ENCODE results near the gene ASTL.

The ASTL gene

DNA sequence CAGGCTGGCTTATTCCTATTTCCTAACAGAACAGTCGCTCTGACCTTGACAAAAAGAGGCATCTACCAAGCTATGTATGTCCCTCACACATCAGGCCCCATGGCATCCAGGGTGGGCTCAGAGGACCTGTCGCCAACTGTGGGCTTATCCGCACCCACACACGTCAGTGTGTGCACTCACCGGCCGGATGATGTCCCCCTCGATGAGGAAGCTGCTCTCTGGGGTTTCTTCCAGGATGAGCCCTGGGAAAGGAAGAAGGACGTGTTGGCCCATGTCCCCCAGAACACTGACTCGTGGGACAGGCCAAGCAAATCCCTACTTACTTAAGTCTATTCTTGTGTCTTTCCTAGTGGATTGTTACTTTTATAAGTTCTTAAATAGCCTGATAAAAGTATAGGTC is 3.1 kb downstream of the ASTL start:
- Mint-ChIP-seq H3K4me1 (peaks cover 6% of the 10 kb centered on the region), H3K27me3 (no peaks in the 10 kb centered on the region), H3K27ac (no peak overlapping the region), H3K36me3 (no peaks in the 10 kb centered on the region), H3K4me3 (no peak overlapping the region), H3K9me3 (no peaks in the 10 kb centered on the region)
- ATAC-seq (ENCODE audit: low read depth) (no peak), DNase-seq (ENCODE audit: low spot score in 2 of 2) (no peak)

DNA sequence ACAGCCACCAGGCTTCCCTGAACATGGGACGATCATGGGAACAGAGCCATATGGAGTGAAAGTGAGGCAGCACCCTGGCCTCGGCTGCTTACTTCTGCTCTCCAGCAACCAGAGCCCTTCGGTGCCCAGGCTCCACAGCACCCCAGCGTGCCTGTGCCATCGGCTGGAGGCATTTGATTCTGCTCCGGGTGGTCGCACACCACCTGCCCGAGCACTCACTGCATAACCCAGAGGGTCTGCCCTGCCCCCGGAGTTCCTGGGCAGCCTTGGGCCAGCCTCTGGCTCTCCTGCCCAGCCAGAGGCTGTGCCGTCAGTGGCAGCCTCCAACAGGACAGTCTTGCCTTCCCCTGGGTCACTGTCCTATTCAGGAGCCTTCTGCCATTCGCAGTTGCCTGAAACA is 3.9 kb downstream of the ASTL start:
- H3K27ac Mint-ChIP-seq, result no peak overlapping the region
- no peak overlapping the region for H3K4me3 Mint-ChIP-seq
- no peaks in the 10 kb centered on the region for H3K9me3 Mint-ChIP-seq
- ATAC-seq (ENCODE audit: low read depth) (no peak), DNase-seq (ENCODE audit: low spot score in 2 of 2) (no peak)
- no peaks in the 10 kb centered on the region for H3K27me3 Mint-ChIP-seq
- peaks cover 6% of the 10 kb centered on the region for H3K4me1 Mint-ChIP-seq
- no peaks in the 10 kb centered on the region for H3K36me3 Mint-ChIP-seq

DNA sequence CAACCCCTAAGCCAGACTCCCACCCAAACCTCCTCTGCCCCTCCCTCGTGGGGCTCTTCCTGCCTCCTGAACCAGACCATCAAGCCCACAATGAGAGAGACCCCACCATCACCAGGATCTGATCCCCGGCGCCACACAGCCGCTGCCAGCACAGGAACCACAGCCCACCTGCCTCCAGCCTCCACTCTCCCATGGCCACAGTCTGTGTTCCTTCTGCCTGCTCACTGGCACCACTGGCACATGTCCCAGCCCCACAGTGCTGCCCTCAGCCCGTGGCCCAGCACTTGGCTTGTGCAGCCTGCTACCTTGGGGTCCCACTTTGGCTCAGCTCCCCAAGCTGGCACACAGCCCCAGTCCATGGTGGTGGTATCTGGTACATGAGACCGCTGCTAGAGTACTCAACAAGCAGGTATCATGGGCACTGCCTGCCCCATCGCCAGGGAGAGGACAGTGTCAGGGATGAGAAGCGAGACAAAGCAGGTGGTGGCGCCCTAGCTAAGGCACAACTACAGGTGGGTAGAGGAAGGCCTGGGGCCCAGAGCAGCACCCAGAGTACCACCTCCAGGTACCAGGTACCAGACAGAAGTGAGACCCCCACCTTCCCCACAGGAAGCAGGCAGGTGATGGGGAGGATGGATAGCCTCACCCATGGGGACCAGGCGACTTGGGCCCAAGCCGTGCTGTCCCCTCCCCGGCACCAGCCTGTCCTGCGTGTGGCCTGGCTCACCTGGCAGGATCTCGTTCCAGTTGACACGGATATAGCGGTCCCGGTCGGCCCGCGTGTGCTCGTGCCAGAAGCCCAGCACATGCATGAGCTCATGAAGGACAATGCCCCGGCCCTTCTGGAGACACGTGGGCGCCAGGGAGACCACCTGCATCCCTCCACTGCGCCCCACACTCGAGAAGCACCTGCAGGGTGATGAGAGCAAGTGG is 6.2 kb downstream of the ASTL start:
- Mint-ChIP-seq H3K4me1 (peaks cover 3% of the 10 kb centered on the region), H3K27ac (no peak overlapping the region), H3K4me3 (no peak overlapping the region), H3K27me3 (no peaks in the 10 kb centered on the region), H3K36me3 (no peaks in the 10 kb centered on the region), H3K9me3 (no peaks in the 10 kb centered on the region)
- ATAC-seq (ENCODE audit: low read depth) (no peak), DNase-seq (ENCODE audit: low spot score in 2 of 2) (no peak)

DNA sequence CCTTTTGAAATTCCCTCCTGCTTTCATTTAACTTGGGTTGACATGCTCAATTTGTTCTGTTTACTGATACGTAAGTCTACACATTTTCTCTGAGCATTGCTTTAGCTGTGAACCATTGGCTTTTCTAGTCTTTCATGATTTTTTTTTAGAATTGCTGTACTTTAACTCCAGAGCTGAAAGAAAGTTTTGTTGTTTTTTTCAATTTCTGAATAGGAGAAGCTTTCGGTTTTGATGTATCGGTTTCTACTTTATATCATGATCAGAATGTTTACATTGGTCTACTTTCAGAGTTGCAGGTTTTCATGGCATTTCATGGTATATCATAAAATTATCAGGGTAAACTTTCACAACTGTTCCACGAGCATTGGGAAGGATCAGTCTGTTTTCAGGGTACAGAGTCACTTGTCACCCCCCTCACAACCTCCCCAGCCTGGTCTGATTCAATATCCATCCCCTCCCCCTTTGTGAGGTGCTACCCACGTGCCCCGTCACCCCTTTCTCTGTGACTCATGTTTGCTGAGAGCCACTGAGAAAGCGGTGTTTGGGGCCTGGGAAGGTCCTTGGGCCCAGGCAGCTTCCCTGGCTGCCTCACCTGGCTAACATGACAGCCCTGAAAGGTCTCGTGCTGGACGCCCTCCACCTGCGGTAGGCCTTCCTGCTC is 7.0 kb downstream of the ASTL start:
- Mint-ChIP-seq H3K4me1 (peaks cover 3% of the 10 kb centered on the region), H3K36me3 (peaks cover under 1% of the 10 kb centered on the region), H3K27ac (no peak overlapping the region), H3K4me3 (no peak overlapping the region), H3K9me3 (no peaks in the 10 kb centered on the region), H3K27me3 (no peaks in the 10 kb centered on the region)
- DNase-seq (ENCODE audit: low spot score in 2 of 2) (no peak), ATAC-seq (ENCODE audit: low read depth) (no peak)

DNA sequence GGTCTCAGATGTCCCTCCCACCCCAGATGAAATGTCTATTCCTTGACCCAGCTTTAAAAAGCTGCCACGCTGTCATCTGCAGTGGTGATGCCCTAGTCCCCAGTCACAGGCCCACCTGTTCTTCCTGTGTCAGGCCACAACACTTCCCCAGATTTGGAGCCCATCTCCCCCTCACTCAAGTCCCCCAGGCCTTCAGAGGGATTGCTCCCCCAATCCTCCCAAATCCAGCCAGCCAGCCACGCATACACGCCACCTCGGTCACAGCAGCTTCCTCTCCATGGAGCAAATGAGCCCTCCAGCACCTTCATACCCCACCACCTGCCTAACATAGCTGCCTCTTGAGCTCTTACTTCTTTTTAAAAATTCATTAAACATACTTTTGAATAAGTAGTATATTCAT is 7.8 kb downstream of the ASTL start:
- Mint-ChIP-seq H3K4me1 (peaks cover 3% of the 10 kb centered on the region), H3K36me3 (peaks cover 5% of the 10 kb centered on the region), H3K27me3 (no peaks in the 10 kb centered on the region), H3K4me3 (no peak overlapping the region), H3K9me3 (no peaks in the 10 kb centered on the region), H3K27ac (no peak overlapping the region)
- DNase-seq (ENCODE audit: low spot score in 2 of 2) (no peak), ATAC-seq (ENCODE audit: low read depth) (no peak)

DNA sequence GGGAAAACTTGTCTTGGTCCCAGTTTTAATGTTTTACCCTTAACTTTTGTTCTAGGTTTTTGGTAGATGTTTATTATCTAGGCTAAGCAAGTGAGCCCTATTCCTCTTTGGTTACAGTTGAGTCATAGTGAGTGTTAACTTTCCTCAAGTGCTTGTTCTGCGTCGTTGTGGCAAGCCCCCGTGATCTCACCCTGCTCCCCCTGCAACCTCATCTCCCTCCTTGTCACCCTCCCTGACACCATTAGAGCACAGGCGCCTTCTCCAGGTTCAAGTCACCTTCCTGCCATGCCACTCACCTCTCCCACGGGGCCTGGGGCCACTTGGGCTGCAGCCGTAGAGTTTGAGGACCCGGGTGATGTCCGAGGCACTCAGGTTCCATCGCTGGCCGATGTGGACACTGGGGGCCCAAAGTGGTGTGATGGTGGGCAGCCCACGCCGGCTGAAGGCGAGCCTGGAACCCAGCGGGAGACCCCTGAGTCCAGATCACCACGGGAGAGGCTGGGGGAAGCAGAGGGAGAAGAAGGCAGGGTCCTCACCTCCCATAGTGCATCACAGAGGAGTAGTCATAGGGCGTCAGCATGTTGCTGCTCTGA is 8.7 kb downstream of the ASTL start:
- ATAC-seq (ENCODE audit: low read depth), result no peak
- Mint-ChIP-seq H3K4me1 (peaks cover 3% of the 10 kb centered on the region), H3K27me3 (peaks cover 8% of the 10 kb centered on the region), H3K9me3 (no peaks in the 10 kb centered on the region), H3K4me3 (no peak overlapping the region), H3K27ac (no peak overlapping the region), H3K36me3 (peaks cover 11% of the 10 kb centered on the region)
- no peak for DNase-seq (ENCODE audit: low spot score in 2 of 2)

DNA sequence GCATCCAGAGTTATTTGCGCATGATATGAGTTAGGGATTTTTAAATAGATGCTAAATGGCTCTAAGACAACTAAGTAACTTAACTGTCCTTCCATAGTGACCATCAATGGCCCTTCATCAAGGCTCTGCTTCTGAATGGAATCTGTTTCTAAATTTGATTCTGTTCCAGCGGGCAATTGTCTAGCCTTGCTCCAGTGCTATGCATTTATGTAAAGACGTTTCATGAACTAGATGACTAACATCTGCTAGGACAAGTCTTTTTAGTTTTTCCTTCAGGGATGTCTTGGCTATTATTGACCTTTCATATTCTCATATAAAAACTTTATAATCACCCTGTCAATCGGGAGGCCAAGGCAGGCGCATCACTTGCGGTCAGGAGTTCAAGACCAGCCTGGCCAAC is 9.8 kb downstream of the ASTL start:
- Mint-ChIP-seq H3K4me1 (peaks cover 3% of the 10 kb centered on the region), H3K27ac (no peak overlapping the region), H3K36me3 (peaks cover 11% of the 10 kb centered on the region), H3K4me3 (no peak overlapping the region), H3K9me3 (no peaks in the 10 kb centered on the region), H3K27me3 (peaks cover 8% of the 10 kb centered on the region)
- ATAC-seq (ENCODE audit: low read depth), result no peak
- DNase-seq (ENCODE audit: low spot score in 2 of 2), result no peak

DNA sequence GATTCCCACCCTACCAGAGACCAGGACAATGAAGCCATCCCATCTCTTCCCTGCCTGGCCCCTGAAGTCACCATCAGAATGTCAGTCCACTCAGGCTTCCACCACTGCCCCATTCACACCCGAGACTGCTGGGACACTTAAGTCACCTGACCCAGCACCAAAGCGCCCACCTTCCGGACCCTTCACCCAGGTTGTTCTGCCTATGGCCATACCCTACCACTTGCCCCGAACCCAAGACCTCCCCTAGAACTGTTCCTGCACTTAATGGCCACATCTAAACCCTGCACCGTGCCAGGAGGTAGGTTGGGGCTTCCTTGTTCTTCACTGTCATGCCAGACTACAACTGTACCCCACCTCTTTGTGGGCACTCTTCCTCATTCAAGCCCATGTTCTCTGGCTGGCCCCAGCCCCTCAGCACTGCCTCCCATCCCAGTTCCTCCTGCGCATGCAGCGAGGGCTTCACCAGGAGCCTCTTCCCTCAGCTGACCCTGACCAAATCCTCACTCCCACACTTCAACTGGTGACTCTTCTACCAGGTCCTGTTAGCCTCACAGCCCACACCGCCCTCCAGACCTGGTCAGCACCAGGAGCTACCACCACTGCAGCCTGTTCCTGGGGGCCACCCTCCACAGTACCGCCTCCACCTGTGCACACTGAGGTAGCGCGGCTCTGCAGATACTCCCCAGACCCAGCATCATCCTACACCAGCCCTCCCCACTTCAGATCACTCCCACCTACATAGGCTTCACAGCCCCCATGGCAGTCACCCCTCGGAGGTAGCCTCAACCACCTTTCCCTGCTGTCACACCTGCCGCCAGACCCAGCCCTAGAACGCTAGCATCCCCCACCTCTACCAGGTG is 13.7 kb downstream of the ASTL start:
- Mint-ChIP-seq H3K36me3 (peaks cover 11% of the 10 kb centered on the region), H3K27ac (no peak overlapping the region), H3K27me3 (peaks cover 27% of the 10 kb centered on the region), H3K9me3 (no peaks in the 10 kb centered on the region), H3K4me3 (no peak overlapping the region), H3K4me1 (peaks cover 11% of the 10 kb centered on the region)
- no peak for DNase-seq (ENCODE audit: low spot score in 2 of 2)
- no peak for ATAC-seq (ENCODE audit: low read depth)

DNA sequence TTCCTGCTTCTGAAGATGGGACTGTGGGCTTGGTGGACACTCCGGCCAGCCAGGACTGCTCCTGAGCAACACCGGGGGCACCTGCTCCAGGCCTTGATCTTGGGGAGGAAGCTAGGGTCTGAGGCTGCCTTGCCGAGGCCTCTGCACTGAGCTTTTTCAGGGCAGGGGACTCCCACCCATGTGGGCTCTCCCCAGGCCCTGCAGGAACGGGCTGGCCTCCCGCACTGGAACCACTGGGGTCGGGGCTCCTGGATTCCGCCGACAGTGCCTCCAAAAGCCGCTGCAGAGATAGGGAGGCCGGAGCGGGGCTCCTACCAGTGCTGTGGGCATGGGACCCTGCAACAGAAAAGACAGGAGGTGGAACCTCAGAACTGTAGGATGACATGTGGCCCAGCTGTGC is 14.4 kb downstream of the ASTL start:
- H3K4me1 Mint-ChIP-seq, result peaks cover 11% of the 10 kb centered on the region
- DNase-seq (ENCODE audit: low spot score in 2 of 2) (no peak), ATAC-seq (ENCODE audit: low read depth) (no peak)
- peaks cover 11% of the 10 kb centered on the region for H3K36me3 Mint-ChIP-seq
- no peak overlapping the region for H3K4me3 Mint-ChIP-seq
- no peaks in the 10 kb centered on the region for H3K9me3 Mint-ChIP-seq
- H3K27ac Mint-ChIP-seq, result no peak overlapping the region
- H3K27me3 Mint-ChIP-seq, result peaks cover 30% of the 10 kb centered on the region

DNA sequence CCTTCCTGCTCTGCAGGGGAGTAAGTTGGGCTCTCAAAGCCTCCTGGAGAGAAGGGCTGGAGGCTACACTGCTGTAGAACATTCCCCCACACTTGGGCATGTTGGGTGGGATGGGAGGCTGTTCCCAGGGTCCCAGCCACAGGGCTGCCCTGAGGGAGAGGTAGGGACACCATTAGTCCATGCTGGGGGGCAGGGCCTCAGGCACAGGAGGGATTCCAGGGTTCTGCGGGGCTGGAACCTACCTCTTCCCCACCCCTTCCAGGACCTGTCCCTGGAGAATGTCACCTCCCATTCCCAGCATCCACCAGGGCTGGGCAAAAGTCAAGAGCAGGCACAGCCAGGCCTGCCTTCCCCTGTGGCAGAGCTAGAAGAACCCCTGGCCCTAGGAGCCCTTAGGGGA is 15.0 kb downstream of the ASTL start:
- Mint-ChIP-seq H3K27me3 (peaks cover 32% of the 10 kb centered on the region), H3K4me3 (no peak overlapping the region), H3K36me3 (peaks cover 11% of the 10 kb centered on the region), H3K27ac (no peak overlapping the region), H3K4me1 (peaks cover 11% of the 10 kb centered on the region), H3K9me3 (no peaks in the 10 kb centered on the region)
- ATAC-seq (ENCODE audit: low read depth), result no peak
- no peak for DNase-seq (ENCODE audit: low spot score in 2 of 2)

DNA sequence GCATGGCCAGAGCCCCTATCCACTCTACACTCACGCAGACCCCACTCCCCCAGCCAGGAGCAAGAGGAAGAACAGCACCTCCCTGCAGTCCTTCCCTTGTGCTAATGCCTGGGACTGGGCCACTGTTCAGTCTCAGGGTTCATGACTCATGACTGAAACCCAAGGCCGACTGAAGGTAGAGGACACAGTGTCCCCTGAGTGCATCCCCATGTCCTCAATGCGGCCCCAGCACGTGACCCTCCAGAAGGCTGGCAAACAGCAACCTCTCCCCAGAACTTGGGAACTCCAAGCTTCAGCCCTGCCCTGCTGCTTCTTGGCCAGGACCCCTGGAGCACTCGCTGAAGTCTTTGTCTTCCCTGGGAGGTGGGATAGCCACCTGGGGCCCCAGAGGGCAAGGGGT is 15.9 kb downstream of the ASTL start:
- Mint-ChIP-seq H3K4me1 (peaks cover 14% of the 10 kb centered on the region), H3K4me3 (no peak overlapping the region), H3K27ac (no peak overlapping the region), H3K9me3 (no peaks in the 10 kb centered on the region), H3K27me3 (peaks cover 32% of the 10 kb centered on the region), H3K36me3 (peaks cover 11% of the 10 kb centered on the region)
- no peak for ATAC-seq (ENCODE audit: low read depth)
- DNase-seq (ENCODE audit: low spot score in 2 of 2), result no peak

DNA sequence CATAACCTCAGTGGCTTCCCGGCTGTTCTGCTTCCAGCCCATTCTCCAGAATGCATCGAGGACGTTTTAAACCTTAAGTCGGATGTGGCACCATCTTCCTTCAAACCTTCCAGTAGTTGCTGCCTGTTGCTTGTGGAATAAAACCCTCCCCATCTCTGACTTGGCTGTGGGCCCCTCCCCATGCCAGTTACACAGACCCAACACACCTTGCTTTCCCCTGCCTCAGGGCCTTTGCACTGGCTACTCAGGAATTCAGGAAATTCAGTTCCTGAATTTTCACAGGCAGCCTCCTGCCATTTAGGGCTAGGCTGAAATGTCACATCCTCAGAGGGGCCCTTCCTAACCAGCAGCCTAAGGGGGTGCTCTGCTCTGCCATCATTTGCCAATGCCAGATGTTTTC is 16.9 kb downstream of the ASTL start:
- no peaks in the 10 kb centered on the region for H3K9me3 Mint-ChIP-seq
- H3K27ac Mint-ChIP-seq, result no peak overlapping the region
- peaks cover 32% of the 10 kb centered on the region for H3K27me3 Mint-ChIP-seq
- H3K36me3 Mint-ChIP-seq, result peaks cover 11% of the 10 kb centered on the region
- H3K4me3 Mint-ChIP-seq, result no peak overlapping the region
- DNase-seq (ENCODE audit: low spot score in 2 of 2) (no peak), ATAC-seq (ENCODE audit: low read depth) (no peak)
- peaks cover 17% of the 10 kb centered on the region for H3K4me1 Mint-ChIP-seq

DNA sequence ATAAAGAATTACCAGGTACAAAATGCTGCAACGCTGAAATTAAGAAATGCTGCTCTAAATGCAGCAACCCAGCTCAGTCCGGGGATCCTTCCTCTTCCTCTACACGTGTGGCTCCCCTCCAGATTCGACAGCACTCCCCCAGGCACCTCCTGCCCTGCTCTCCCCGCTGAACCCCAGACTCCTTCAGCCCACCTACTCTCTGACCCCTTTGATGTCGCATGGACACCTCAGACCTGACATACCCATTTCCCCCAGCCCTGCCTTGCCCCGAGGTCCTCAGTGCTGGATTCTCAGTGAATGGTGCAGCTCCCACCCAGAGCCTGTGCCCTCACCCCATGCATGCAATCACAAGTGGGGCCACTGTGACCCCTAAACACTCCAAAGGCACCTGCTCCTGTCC is 17.3 kb downstream of the ASTL start:
- ATAC-seq (ENCODE audit: low read depth) (no peak), DNase-seq (ENCODE audit: low spot score in 2 of 2) (no peak)
- H3K9me3 Mint-ChIP-seq, result no peaks in the 10 kb centered on the region
- H3K4me3 Mint-ChIP-seq, result no peak overlapping the region
- no peak overlapping the region for H3K27ac Mint-ChIP-seq
- H3K36me3 Mint-ChIP-seq, result peaks cover 8% of the 10 kb centered on the region
- H3K27me3 Mint-ChIP-seq, result peaks cover 33% of the 10 kb centered on the region
- H3K4me1 Mint-ChIP-seq, result peaks cover 17% of the 10 kb centered on the region
